H1 (cell line): Measurements from ENCODE around the gene GSG1L. TPM values are rescaled to one million over a fixed set of nuclear protein-coding genes. Genes with fewer than 3 reads are reported as not detected.

Experiments used
- CTCF ChIA-PET: fragments of 300-600 bp; sonication (Branson Sonifier 250); formaldehyde crosslinking; loops from one replicate; lab custom pipeline; 2021; ENCODE audit not compliant: partially characterized antibody; lab: Charles Lee
- POLR2A ChIA-PET: fragments of 300-600 bp; sonication (Branson Sonifier 250); formaldehyde crosslinking; loops from one replicate; lab custom pipeline; 2021; ENCODE audit warnings: inconsistent platforms; ENCODE audit not compliant: partially characterized antibody; lab: Charles Lee
- DNase-seq, 2 experiments: peaks; one replicate each; pipeline versions ENCODE4 v3.0.0 to v3.0.0-alpha.2; 2010 to 2022; ENCODE audit warnings: low spot score in 2 of 2, low read depth in 1 of 2, mixed read lengths in 1 of 2
- FAIRE-seq: peaks from 2 replicates; lab custom pipeline; 2011; peaks lifted over from hg19 to GRCh38; lab: Jason Lieb, UNC
- H2AFZ ChIP-seq: 2 replicates; pipeline ENCODE4 v1.8.1; 2012; ENCODE audit warnings: low read length, inconsistent platforms
- H2AK5ac ChIP-seq: 2 replicates; pipeline ENCODE4 v1.6.1; 2013; ENCODE audit warnings: low read depth, low read length
- H2BK120ac ChIP-seq: replicated peaks from 2 replicates; pipeline ENCODE3; 2013; ENCODE audit warnings: low read depth, low read length, inconsistent platforms
- H2BK12ac ChIP-seq: 2 replicates; pipeline ENCODE4 v1.6.1; 2013; ENCODE audit warnings: low read depth, low read length
- H2BK15ac ChIP-seq: 2 replicates; pipeline ENCODE4 v1.6.1; 2013; ENCODE audit warnings: low read length
- H2BK20ac ChIP-seq: 2 replicates; pipeline ENCODE4 v1.6.1; 2013; ENCODE audit warnings: low read length
- H2BK5ac ChIP-seq: 2 replicates; pipeline ENCODE4 v1.6.1; 2013; ENCODE audit warnings: low read depth, low read length
- H3K14ac ChIP-seq: 2 replicates; pipeline ENCODE4 v1.6.1; 2013; ENCODE audit warnings: inconsistent platforms; ENCODE audit not compliant: insufficient read length
- H3K18ac ChIP-seq: 2 replicates; pipeline ENCODE4 v1.6.1; 2013; ENCODE audit warnings: low read length; ENCODE audit errors: extremely low read depth
- H3K23ac ChIP-seq: 2 replicates; pipeline ENCODE4 v1.6.1; 2013; ENCODE audit warnings: inconsistent platforms; ENCODE audit not compliant: insufficient read length
- H3K23me2 ChIP-seq: 2 replicates; pipeline ENCODE4 v1.6.1; 2013; ENCODE audit warnings: low read depth, low read length
- H3K27ac ChIP-seq: 2 replicates; pipeline ENCODE4 v1.6.1; 2011; ENCODE audit warnings: low read depth, low read length, inconsistent platforms
- H3K27me3 ChIP-seq, 4 experiments: replicated peaks in 1 of 4; 1 replicate in 1 of 4; 2 replicates in 3 of 4; pipeline versions ENCODE4 v1.6.1 to v1.8.1; 2011 to 2013; ENCODE audit warnings: low read length in 3 of 4, mild to moderate bottlenecking in 3 of 4, inconsistent platforms in 2 of 4, mixed read lengths in 2 of 4, moderate library complexity in 1 of 4; ENCODE audit not compliant: control insufficient read depth in 3 of 4, insufficient read depth in 3 of 4; ENCODE audit errors: extremely low read depth in 1 of 4
- H3K36me3 ChIP-seq, 4 experiments: 2 replicates each; pipeline versions ENCODE4 v1.6.1 to v1.8.1; 2011 to 2013; ENCODE audit warnings: mild to moderate bottlenecking in 4 of 4, low read length in 3 of 4, moderate library complexity in 2 of 4, control low read depth in 1 of 4, inconsistent platforms in 1 of 4; ENCODE audit not compliant: insufficient read depth in 4 of 4, control insufficient read depth in 2 of 4
- H3K4ac ChIP-seq: replicated peaks from 2 replicates; pipeline ENCODE3; 2013; ENCODE audit warnings: low read length, low read depth, mixed read lengths, inconsistent platforms; ENCODE audit not compliant: insufficient read length
- H3K4me1 ChIP-seq, 4 experiments: replicated peaks in 1 of 4; 1 replicate in 1 of 4; 2 replicates in 3 of 4; pipeline versions ENCODE4 v1.6.1 to v1.8.1; 2011 to 2013; ENCODE audit warnings: low read length in 3 of 4, inconsistent platforms in 2 of 4, mixed read lengths in 1 of 4; ENCODE audit not compliant: insufficient read depth in 4 of 4, control insufficient read depth in 3 of 4
- H3K4me2 ChIP-seq, 2 experiments: 2 replicates each; pipeline versions ENCODE4 v1.6.1 to v1.8.1; 2011 to 2013; ENCODE audit warnings: low read depth in 2 of 2, low read length in 2 of 2, control low read depth in 1 of 2, inconsistent platforms in 1 of 2, mild to moderate bottlenecking in 1 of 2; ENCODE audit not compliant: insufficient read depth in 1 of 2
- H3K4me3 ChIP-seq, 4 experiments: fragments of 200-600, 300-600 bp in 1 of 4; sonication (generic), shearing (Covaris generic), sonication (Bioruptor Twin) in 1 of 4; 2 replicates each; pipeline versions ENCODE4 v1.5.1 to v1.8.1; 2011 to 2016; ENCODE audit warnings: low read length in 4 of 4, low read depth in 3 of 4, control low read depth in 2 of 4, inconsistent platforms in 2 of 4, mild to moderate bottlenecking in 2 of 4, mixed read lengths in 1 of 4, moderate library complexity in 1 of 4; ENCODE audit not compliant: insufficient read depth in 2 of 4; ENCODE audit errors: extremely low read depth in 1 of 4
- H3K56ac ChIP-seq: replicated peaks from 2 replicates; pipeline ENCODE3; 2013; ENCODE audit warnings: low read depth, mild to moderate bottlenecking, mixed read lengths, low read length, inconsistent platforms; ENCODE audit not compliant: insufficient read length
- H3K79me1 ChIP-seq: 2 replicates; pipeline ENCODE4 v1.6.1; 2013; ENCODE audit warnings: low read depth, low read length, control low read depth
- H3K79me2 ChIP-seq, 2 experiments: 2 replicates each; pipeline versions ENCODE4 v1.6.1 to v1.8.1; 2012 to 2013; ENCODE audit warnings: low read length in 2 of 2, mild to moderate bottlenecking in 2 of 2, inconsistent platforms in 1 of 2; ENCODE audit not compliant: insufficient read depth in 2 of 2, control insufficient read depth in 1 of 2
- H3K9ac ChIP-seq, 4 experiments: replicated peaks in 1 of 4; 1 replicate in 1 of 4; 2 replicates in 3 of 4; pipeline versions ENCODE4 v1.6.1 to v1.8.1; 2011 to 2013; ENCODE audit warnings: low read depth in 3 of 4, low read length in 3 of 4, control low read depth in 2 of 4, mild to moderate bottlenecking in 2 of 4, moderate library complexity in 2 of 4, inconsistent platforms in 1 of 4; ENCODE audit errors: extremely low read depth in 1 of 4
- H3K9me3 ChIP-seq, 2 experiments: 2 replicates each; pipeline versions ENCODE4 v1.6.1 to v1.8.1; 2012 to 2013; ENCODE audit warnings: mild to moderate bottlenecking in 2 of 2, moderate library complexity in 2 of 2, control low read depth in 1 of 2, inconsistent platforms in 1 of 2, low read depth in 1 of 2, low read length in 1 of 2, mixed read lengths in 1 of 2; ENCODE audit not compliant: insufficient read depth in 2 of 2
- H4K20me1 ChIP-seq, 2 experiments: replicated peaks in 1 of 2; 2 replicates each; pipeline versions ENCODE3 to v1.8.1; 2011 to 2013; ENCODE audit warnings: inconsistent platforms in 2 of 2, low read length in 2 of 2, mild to moderate bottlenecking in 1 of 2; ENCODE audit not compliant: insufficient read depth in 2 of 2, control insufficient read depth in 1 of 2
- H4K5ac ChIP-seq: 2 replicates; pipeline ENCODE4 v1.6.1; 2013; ENCODE audit warnings: low read length, low read depth, mixed read lengths, inconsistent platforms; ENCODE audit not compliant: insufficient read length
- H4K8ac ChIP-seq: 2 replicates; pipeline ENCODE4 v1.8.0; 2013; ENCODE audit warnings: mild to moderate bottlenecking, moderate library complexity, low read length, inconsistent platforms; ENCODE audit not compliant: insufficient read depth; ENCODE audit errors: extremely low read depth
- H4K91ac ChIP-seq: replicated peaks from 2 replicates; pipeline ENCODE3; 2013; ENCODE audit warnings: low read length, mixed read lengths, inconsistent platforms; ENCODE audit not compliant: insufficient read length
- EGR1 ChIP-seq: IDR thresholded peaks from 2 replicates; pipeline ENCODE4 v1.6.1; 2011; ENCODE audit warnings: low read depth, low read length, borderline replicate concordance
- ZNF274 ChIP-seq: IDR thresholded peaks from 2 replicates; pipeline ENCODE4 v1.7.0; 2012; ENCODE audit warnings: low read length, borderline replicate concordance; ENCODE audit errors: extremely low read depth
- WGBS, 2 experiments: shearing (Covaris generic) in 1 of 2; methylation state at CpG; one replicate each; pipeline versions ENCODE4 v1.1.6 to v1.1.7; 2013 to 2015; ENCODE audit warnings: low lambda C conversion rate in 2 of 2, mixed read lengths in 2 of 2, inconsistent platforms in 1 of 2, low coverage in 1 of 2, missing lambda C conversion rate in 1 of 2; ENCODE audit not compliant: insufficient replicate concordance in 2 of 2, insufficient coverage in 1 of 2, insufficient read length in 1 of 2; ENCODE audit errors: extremely low coverage in 1 of 2, missing lambda C conversion rate in 1 of 2; 5-methylcytosine and 5-hydroxymethylcytosine counted together
- polyA plus RNA-seq, 7 experiments: library from polyadenylated mRNA; depleted of rRNA in 3 of 7; stranded (reverse) in 5 of 7; unstranded in 2 of 7; fragments of >200 nt in 5 of 7; fragments of 200-250 nt in 2 of 7; gene quantifications; 1 replicate in 5 of 7; 2 replicates in 1 of 7; 4 replicates in 1 of 7; pipeline versions ENCODE4 v1.2.1 to v1.2.3, GENCODE V29; 2011 to 2013; ENCODE audit warnings: missing spikeins in 2 of 7, mixed read lengths in 2 of 7
- total RNA-seq: library from RNA; stranded (reverse); fragmentation: NEBNext Ultra II Directional; extraction: Animal tissue kit (Norgen Biotek cat#: 25700); gene quantifications from 2 replicates; pipeline ENCODE4 v1.2.1, GENCODE V29; 2021

GSG1L gene
- total and polyA plus RNA-seq, 2 of the 8 experiments (the other 6 are each of a cell fraction or from before 2014, with no cell fraction given), result 0.71 to 1.1 TPM

GRCh38 chr16:27880287-27880686 is 183.2 kb downstream of the GSG1L start:
- H4K20me1 ChIP-seq, result no peaks in the 10 kb centered on the region
- TF ChIP-seq ZNF274, result no peak
- no peak for TF ChIP-seq EGR1
- TF ChIP-seq, all 59 proteins: peak for 0
- H4K5ac ChIP-seq, result no peak overlapping the region
- H3K14ac ChIP-seq, result no peak overlapping the region
- H3K4me3 ChIP-seq, result no peak overlapping the region
- H3K23ac ChIP-seq, result no peak overlapping the region
- no peak for DNase-seq
- WGBS, 2 experiments, result 86% methylated on average over 2 of the region's 2 CpGs; no CpG with 5 or more reads in 1 of the 2 experiments
- no peak overlapping the region for H4K91ac ChIP-seq
- H3K4ac ChIP-seq, result no peak overlapping the region
- H3K27me3 ChIP-seq, result no peaks in the 10 kb centered on the region
- H2BK120ac ChIP-seq, result no peak overlapping the region
- FAIRE-seq, result no peak
- POLR2A ChIA-PET, result no interaction called here
- no peak overlapping the region for H2BK15ac ChIP-seq
- H3K4me2 ChIP-seq, result no peak overlapping the region
- no peaks in the 10 kb centered on the region for H3K36me3 ChIP-seq
- H3K23me2 ChIP-seq, result no peaks in the 10 kb centered on the region
- no peaks in the 10 kb centered on the region for H3K4me1 ChIP-seq
- no peak overlapping the region for H2BK5ac ChIP-seq
- H2BK12ac ChIP-seq, result no peak overlapping the region
- no peak overlapping the region for H2AFZ ChIP-seq
- H3K9me3 ChIP-seq, result peaks cover 4 to 7% of the 10 kb centered on the region in 2 experiments; a peak in 2 of 4 replicates
- H2AK5ac ChIP-seq, result no peak overlapping the region
- H3K56ac ChIP-seq, result no peak overlapping the region
- CTCF ChIA-PET, result interaction anchor here (1.9 to 2.0 kb wide), 2 partner anchors 21 to 100 kb away, joined by 4 to 5 read pairs; no protein-coding TSS in a partner anchor
- no peak overlapping the region for H3K9ac ChIP-seq
- no peaks in the 10 kb centered on the region for H3K79me2 ChIP-seq
- H3K79me1 ChIP-seq, result no peaks in the 10 kb centered on the region
- no peak overlapping the region for H4K8ac ChIP-seq
- no peak overlapping the region for H3K27ac ChIP-seq
- no peak overlapping the region for H2BK20ac ChIP-seq
- H3K18ac ChIP-seq, result no peak overlapping the region
